ENCODE data around the gene CELF4.

The CELF4 gene

GRCh38 chr18:37458697-37459096 lies 106.9 kb downstream of the CELF4 start:
- DNase-seq, result no peak

DNA sequence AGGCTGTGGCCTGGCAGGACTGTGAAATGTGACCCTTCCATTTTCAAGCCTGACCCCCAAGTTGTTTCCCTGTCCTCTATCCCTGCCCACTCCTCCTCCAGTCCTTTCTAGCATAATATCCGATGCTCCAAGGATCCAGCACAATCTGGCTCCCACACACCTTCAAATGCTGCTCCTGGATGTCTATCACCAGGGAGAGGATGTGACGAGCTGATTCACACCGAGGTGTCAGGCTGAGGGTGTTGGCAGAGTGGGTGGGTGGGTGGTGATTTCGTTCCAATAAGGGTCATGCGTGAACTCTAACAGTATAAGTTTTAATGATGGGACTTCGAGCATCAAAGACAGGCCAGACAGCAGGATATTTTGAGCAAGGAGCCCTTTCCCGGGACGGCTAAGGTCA lies 107.8 kb downstream of the CELF4 start:
- no peak for DNase-seq

- no peak for DNase-seq
Measured at GRCh38 chr18:37457341-37457740, 108.3 kb downstream of the CELF4 start.

DNA sequence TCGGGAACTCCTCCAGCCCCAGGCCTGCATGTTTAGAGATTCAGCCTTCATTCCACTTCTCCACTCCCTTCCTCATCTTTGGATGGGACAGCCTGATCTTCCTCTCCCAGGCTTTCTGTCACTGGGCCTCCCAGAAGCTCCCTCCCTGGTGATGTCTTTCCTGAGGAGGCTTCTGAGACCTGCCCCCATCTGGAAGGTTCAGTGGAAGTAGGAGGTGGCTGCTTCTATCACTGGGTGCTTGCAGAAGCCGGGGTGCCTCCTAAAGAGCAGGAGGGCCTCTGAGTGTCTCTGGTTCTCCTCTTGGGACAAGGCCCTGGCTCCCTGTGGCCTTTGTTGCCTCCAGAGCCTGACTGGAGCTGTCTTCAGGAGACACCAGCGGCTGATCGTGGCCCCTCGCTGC lies 108.7 kb downstream of the CELF4 start:
- DNase-seq, result no peak

DNA sequence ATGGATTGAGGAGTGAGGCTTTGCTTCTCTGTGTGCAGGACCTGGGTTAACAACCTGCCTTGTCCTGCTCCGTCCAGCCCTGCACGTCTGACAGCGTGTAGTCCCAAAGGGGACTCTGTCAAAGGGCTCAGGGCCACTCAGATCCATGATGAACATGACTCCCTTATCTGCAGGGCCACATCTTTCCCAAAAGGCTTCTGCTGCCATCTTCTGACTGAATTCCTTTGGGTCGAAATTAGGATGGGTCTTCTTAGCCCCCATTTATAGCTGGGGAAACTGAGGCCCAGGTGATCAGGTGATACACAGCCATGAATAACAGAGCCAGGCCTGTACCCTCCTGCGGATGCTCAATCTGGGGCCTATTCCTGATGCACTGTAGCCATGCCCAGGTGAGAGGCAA lies 109.2 kb downstream of the CELF4 start:
- DNase-seq, result no peak

GRCh38 chr18:37453752-37454151 lies 111.8 kb downstream of the CELF4 start:
- no peak for DNase-seq

DNA sequence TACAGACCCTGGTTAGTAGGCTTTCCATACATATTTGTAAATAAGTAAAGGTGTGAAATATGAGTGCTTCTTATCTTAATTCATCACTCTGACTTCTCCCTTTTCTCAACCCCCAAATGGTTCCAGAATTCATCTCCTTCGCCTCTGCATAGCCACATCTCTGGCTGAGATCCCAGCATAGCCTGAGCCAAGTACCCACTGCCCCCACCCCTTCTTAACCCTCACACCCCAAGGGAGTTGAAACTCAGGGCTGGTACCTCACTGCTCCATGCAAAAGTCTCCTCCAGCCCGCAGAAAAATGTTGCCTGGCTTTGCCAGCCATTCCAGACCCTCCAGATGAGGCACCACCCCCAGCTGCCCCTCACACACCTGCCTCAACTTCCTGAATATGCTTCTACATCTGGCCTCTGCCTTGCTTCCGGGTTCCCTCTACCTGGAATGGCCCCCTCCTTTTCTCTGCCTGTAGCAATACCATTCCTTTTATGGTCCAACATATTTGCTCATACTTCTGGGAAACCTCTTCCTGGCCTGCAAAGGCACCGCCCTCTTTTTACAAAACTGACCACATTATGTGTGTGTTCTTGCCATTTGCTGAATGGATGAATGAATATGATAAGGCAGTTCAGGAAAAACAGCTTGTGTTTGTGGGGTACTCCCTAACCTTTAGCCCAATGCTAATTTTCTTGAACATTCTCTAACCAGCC lies 112.8 kb downstream of the CELF4 start:
- DNase-seq, result no peak

DNA sequence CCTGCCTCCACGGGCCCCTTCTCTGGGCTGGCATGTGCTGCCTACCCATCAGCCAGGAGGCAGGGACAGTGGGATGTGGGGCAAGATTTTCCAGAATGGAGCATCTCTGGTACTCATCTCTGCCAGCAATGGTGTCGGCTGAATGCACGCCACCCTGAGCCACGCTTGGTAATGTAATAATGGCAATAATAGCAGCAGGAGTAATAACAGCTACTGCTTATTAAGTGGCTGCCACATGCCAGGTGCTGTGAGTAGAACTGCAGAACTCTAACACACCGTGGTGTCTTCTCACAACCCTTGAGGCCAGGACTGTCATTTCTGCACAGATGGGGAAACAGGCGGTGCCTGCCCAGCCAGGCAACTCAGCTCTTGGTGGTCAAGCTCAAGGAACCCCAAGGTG lies 113.6 kb downstream of the CELF4 start:
- DNase-seq, result no peak

- no peak for DNase-seq
Measured at GRCh38 chr18:37451239-37451825, 114.3 kb downstream of the CELF4 start.

- DNase-seq, result no peak
Measured at GRCh38 chr18:37450434-37451132, 115.0 kb downstream of the CELF4 start.

DNA sequence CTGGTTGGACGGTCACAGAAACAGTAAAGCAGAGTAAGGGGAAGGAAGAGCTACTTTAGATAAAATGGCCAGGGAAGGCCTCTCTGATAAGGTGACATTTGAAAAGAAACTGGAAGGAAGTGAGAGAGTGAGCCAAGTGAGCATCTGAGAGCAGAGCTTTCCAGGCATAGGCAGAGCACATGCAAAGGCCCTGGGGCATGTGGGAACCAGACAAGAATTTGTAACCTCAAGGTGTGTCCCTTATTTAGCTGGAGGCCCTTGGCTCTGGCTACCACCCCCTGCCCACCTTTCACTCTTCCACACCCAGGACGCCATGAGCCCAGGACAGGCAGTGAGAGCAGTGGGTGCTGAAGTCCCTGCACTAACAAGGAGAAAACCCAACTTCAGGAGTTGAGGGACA lies 116.0 kb downstream of the CELF4 start:
- DNase-seq, result no peak

DNA sequence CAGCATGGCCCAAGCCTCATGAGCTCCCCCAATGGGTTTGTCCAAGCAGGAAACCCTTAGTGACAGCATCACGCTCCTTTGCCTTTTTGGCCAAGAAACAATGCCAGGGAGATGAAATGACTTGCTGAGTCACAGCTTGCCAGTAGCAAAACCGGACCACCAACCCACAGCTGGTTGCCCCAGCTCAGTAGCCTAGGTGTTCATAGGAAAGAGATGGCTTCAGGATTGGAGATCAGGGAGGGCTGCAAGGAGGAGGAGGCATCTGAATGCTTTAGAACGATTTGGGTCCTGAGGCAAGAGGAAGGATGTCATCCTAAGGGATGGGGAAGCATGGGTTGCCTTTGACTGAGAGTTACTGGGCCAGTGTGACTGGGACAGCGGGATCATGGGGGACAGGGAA lies 116.7 kb downstream of the CELF4 start:
- no peak for DNase-seq

DNA sequence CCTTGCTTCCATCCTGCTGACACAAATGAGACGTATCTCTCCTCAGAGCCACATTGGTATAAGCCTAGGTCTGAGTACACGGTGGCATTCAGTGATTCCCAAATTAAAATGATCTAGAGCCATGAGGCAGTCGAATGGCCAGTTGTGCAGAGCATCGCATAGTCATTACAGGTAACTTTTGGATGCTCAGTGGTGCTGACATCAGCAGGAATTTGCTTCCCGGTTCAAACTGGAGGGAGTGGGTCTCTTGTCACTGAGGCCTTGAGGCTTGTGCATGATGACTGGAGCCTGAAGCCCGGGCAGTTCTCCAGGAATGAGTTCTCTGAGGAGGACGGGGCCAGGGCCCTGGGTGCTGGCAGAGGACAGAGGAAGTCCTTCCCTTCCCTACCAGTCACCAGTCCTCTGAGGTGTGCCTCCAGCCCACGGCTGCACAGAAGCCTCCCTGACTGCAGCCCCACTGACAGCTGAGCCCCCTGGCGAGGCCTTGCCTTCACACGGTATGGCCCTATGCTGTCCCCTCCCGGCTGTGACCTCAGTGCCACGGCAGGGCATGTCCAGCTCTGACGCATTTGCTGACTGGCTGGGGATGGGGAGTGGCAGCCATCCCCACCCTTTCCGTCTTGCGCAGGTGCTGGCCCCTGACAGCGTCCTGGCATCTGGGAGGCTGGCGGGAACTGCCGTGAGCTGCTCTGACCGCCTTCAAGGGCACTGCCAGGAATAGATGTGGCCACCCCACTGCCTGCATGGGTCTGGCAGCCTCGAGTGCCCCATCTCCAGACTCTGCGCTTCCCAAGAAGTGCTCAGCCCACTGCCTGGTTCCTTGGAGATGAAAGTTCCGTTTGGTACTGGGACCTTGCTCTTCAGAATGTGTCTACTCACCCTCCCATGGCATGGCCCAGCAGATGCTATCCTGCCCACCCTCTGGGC lies 117.4 kb downstream of the CELF4 start:
- DNase-seq, result no peak

DNA sequence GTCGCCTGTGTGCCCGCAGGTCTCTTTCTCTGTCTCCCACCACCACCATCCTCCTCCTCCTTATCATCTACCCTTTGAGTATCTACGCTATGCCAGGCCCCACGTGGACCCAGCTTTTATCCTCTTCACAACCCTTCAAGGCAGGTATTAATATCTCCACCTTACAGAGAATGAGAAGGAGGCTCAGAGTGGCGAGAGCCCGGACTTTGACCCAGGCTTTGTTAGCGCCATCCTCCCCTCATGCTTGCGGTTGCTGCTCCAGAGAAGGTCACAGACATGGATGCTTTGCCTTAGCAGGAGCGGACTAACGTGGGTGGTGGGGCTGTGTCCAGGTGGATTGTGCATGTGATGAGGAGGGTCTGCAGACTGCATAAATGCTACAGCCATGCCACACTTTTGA lies 119.8 kb downstream of the CELF4 start:
- no peak for DNase-seq

DNA sequence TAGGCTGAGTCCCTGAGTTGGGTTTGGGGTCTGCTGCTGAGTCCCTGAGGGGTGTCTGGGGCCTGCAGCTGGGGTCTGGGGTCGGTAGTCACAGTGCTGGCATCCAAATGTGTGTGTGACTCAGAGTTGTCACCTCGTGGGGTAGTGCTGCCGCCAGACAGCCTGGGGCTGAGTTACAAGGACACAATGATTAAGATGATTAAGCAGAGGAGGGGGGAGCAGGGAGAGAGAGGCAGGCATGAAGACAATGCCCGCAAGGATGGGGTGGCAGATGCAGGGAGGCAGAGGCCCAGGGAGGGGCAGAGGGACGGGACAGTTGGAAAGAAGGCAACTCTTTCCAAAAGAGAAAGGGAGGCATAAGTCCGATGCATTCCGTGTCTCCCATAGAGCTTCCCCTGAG lies 120.2 kb downstream of the CELF4 start:
- DNase-seq, result no peak

DNA sequence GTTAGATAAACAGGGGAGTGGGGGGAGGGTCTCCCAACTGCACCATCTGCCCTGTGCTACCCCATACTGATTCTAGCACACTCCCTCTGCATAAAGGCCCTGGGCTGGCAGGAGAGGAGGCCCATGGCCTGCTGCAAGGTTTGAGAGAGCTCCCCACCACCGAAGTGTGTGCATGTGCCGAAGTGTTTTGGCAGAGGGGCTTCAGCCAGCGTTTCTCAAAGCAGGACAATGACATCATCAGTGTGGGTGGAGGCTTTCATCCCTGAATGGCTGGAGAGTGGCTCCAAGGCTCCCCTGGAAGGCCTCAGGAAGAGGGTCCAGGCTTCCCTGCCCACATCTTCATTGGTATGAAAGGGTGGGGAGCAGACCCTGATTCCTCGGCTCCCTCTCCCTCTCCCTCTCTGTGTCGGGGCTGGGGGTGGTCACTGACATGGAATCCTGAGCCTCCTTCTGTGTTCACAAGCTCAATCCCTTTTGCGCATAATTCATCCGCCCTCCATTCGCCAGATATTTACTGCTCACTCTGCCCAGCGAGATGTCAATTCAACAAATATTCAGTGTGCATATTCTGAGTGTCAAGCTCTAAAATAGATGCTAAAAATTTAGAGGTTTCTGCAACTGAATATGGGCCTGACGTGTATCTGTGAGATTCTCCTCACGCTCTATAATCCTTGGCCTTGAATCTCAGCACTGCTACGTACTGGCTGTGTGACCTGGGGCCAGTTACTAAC lies 122.1 kb downstream of the CELF4 start:
- no peak for DNase-seq

GRCh38 chr18:37442477-37442876 lies 123.1 kb downstream of the CELF4 start:
- no peak for DNase-seq

- DNase-seq, result no peak
Measured at GRCh38 chr18:37441821-37442220, 123.8 kb downstream of the CELF4 start.

DNA sequence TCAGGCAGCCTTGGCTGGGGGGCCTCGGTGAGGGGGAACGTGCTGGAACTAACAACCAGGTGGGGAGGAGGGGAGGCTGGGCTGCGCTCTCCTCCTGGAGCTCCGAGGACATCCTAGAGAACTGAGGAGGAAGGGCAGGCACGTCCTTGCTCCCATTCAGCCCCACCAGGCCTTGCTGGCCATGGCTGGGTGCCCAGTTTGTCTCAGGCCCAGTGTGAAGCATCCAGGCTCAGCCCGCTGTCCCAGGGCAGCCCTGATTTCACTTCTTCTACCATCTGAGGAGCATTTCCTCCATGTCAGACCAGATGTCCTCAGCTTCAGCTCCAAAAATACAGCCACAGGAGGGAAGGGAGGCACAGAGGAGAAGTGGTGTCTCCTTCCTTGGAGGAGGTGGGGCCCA lies 125.4 kb downstream of the CELF4 start:
- DNase-seq, result no peak

DNA sequence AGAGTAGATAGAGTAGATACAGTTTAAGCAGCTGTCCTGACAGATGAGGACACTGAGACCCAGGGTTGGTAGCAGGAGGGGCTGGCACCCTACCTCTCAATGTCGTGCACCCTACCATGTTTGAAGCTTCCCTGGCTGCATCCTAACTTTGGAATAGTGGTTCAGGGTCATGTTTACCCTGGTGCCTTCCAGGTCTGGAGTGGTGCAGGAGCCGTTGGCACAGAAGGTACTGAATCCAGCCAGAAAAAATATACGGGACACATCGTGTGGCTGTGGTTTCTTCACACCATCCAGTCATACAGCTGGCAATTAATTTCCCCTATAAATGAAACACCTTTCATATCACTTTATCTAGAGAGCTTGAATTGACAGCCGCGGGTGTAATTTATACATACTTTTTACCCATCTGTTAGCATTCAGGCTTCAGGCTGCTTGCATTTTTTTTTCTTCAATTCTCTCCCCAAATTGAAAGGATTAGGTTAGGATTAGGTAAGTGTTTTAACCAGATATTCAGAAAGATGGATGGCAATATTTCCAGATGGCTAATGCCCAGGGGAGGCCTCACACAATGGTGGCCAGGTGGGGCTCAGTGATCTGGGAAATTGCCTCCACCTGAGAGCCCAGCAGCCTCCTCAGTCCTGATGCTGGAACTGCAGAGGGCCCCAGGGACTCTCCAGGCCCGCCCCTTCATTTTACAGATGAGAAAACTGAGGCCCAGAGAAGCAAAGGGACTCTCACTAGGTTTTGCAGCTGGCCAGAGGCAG lies 127.0 kb downstream of the CELF4 start:
- no peak for DNase-seq

DNA sequence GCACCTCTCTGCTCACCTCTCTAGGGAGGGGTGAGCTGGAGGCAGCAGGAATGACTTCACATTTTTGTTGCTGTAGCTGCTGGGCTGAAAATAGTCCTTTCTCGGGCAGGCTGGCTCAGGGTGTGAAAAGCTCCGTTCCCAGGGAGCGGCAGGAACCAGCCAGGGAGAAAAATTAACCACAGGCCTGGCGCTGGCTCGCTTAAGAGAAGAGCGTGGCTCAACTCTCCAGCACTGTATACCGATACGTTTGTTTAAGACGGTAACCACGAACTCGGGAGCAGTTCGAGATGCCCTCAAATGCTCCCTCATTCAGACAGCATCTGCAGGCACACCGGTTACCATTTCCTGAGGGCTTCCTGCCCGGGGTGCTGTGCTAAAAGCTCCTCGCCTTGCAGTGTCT lies 129.6 kb downstream of the CELF4 start:
- DNase-seq, result no peak
